CD4-positive, alpha-beta T cell treated with Interleukin-17A for 4 hours (primary cell): Measurements from ENCODE around the gene SYT14.
"Not testable (repeated sequence)": the region's sequence is repeated elsewhere in the genome, so short reads cannot be mapped to it uniquely, and the experiment has no call there.

Experiments
- DNase-seq: peaks from one replicate; pipeline ENCODE4 v3.0.0-alpha.2; 2020; ENCODE audit warnings: mixed read lengths

The SYT14 gene

GRCh38 chr1:209937996-209938959 is at the start of gene SYT14:
Gene SYT14, plus strand, starts transcription at chr1:209938217. Its CDS starts 48 bp downstream, at chr1:209938265.
- DNase-seq: no peak

DNA sequence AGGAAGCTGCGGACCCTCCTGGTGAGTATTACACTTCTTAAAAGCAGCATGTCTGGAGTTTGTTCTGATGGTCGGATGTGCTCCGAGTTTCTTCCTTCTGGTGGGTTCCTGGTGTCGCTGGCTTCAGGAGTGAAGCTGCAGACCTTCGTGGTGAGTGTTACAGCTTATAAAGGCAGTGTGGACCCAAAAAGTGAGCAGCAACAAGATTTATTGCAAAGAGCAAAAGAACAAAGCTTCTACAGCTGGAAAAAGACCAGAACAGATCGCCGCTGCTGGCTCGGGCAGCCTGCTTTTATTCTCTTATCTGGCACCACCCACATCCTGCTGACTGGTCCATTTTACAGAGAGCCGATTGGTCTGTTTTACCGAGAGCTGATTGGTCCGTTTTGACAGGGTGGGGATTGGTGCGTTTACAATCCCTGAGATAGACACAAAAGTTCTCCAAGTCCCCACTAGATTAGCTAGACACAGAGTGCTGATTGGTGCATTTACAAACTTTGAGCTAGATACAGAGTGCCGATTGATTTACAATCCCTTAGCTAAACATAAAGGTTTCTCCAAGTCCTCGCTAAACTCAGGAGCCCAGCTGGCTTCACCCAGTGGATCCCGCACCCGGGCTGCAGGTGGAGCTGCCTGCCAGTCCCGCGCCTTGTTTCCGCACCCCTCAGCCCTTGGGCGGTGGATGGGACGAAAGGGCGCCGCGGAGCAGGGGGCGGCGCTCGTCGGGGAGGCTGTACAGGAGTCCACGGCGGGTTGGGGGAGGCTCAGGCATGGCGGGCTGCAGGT is 49.5 kb upstream of the SYT14 start:
- not testable (repeated sequence) for DNase-seq

GRCh38 chr1:209889077-209889418 is 49.0 kb upstream of the SYT14 start:
- DNase-seq: no peak

GRCh38 chr1:209890641-209891330 is 47.2 kb upstream of the SYT14 start:
- DNase-seq: no peak

GRCh38 chr1:209893751-209894150 is 44.3 kb upstream of the SYT14 start:
- no peak for DNase-seq

GRCh38 chr1:209895709-209896108 is 42.3 kb upstream of the SYT14 start:
- DNase-seq: no peak

DNA sequence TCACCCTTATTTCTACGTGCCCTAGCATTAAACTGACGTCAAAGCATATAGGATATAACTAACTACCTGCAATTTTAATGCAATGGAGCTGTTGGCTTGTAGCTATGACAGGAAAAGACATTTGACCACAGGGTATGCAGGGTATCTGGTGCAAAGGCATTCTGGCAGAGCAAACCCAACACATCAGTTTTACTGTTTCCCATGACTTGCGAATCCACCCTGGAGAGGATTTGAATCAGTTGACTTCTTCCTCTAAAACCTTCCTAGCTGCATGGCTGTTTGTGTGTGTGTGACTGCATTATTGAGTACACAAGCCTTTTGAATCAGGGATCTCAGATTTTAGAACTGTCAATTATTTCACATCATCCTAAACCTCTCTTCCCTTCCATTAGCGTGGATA is 41.7 kb upstream of the SYT14 start:
- DNase-seq: no peak

GRCh38 chr1:209898271-209898670 is 39.7 kb upstream of the SYT14 start:
- DNase-seq: not testable (repeated sequence)

DNA sequence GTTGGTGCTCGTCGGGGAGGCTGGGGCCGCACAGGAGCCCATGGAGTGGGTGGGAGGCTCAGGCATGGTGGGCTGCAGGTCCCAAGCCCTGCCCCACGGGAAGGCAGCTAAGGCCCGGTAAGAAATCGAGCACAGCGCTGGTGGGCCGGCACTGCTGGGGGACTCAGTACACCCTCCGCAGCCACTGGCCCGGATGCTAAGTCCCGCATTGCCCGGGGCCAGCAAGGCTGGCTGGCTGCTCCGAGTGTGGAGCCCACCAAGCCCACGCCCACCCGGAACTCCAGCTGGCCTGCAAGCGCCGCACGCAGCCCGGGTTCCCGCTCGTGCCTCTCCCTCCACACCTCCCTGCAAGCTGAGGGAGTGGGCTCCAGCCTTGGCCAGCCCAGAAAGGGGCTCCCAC is 39.2 kb upstream of the SYT14 start:
- not testable (repeated sequence) for DNase-seq

DNA sequence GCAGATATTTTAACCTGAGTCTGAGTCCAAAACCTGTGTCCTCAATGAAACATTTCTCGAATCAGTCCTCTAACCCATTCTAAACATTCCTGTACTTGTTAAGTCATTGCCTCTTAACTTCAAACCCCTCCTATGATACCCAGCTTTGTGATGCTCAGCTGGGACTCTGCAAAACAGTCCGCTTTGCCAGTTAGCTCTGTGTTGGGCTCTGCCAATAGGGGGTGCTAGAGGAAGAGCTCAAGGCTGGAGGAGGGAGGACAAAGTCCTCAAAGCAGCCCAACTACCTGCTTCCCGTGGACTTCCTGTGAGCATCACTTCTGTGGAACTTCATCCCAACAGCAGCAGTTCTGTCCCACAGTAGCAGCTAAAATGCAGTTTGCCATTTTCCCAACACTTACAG is 38.1 kb upstream of the SYT14 start:
- DNase-seq: no peak

GRCh38 chr1:209900734-209901133 is 37.3 kb upstream of the SYT14 start:
- DNase-seq: no peak

- DNase-seq: no peak
Measured at GRCh38 chr1:209901211-209901610, 36.8 kb upstream of the SYT14 start.

GRCh38 chr1:209904774-209905173 is 33.2 kb upstream of the SYT14 start:
- not testable (repeated sequence) for DNase-seq

DNA sequence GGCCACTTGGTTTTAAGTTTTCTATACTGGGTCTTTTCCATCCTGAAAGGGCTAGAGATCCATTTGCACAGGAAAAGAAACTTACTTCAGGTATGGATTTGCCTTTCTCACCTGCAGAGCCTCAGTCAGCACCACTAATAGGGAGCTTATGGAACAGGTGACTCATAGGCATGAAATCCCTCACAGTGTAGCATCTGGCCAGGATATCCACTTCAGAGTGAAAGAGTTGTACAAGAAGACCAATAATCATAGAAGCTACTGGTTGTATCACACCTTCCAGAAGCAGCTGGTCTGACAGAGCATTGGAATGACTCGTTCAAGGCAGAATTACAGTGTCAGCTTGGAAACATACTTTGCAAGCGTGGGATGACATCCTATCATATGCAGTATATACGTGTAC is 26.3 kb upstream of the SYT14 start:
- no peak for DNase-seq

GRCh38 chr1:209912306-209912705 is 25.7 kb upstream of the SYT14 start:
- no peak for DNase-seq

DNA sequence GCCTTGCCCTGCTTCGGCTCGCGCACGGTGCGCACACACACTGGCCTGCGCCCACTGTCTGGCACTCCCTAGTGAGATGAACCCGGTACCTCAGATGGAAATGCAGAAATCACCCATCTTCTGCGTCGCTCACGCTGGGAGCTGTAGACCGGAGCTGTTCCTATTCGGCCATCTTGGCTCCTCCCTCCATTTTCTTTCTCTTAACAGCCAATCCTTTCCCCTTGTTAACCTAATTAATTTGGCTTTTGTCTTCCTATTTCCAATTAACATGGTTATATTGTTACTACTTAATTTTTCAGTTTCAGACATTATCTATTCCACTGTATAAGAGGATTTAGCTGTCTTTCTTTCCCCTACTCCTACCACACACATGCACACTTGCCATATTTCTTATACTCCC is 18.4 kb upstream of the SYT14 start:
- not testable (repeated sequence) for DNase-seq

GRCh38 chr1:209920844-209921243 is 17.2 kb upstream of the SYT14 start:
- DNase-seq: no peak

- no peak for DNase-seq
Measured at GRCh38 chr1:209924390-209924789, 13.6 kb upstream of the SYT14 start.

GRCh38 chr1:209926045-209926444 is 12.0 kb upstream of the SYT14 start:
- no peak for DNase-seq

GRCh38 chr1:209927466-209927865 is 10.6 kb upstream of the SYT14 start:
- DNase-seq: no peak

GRCh38 chr1:209929751-209930150 is 8.3 kb upstream of the SYT14 start:
- DNase-seq: no peak

DNA sequence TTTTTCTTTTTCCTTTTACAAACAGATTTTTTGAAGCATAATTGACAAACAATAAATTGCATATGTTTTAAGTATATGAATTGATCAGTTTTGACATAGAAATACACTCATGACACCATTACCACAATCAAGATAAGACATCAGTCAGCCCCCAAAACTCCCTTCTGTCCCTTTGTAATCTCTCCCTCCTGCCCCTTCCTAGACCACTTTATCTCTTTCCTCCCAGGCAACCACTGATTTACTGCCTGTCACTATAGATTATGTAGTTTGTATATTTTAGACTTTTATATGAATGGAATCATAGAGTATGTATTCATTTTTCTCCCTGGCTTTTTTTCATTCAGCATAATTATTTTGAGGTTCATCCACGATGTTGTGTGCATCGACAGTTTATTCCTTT is 6.9 kb upstream of the SYT14 start:
- DNase-seq: no peak

DNA sequence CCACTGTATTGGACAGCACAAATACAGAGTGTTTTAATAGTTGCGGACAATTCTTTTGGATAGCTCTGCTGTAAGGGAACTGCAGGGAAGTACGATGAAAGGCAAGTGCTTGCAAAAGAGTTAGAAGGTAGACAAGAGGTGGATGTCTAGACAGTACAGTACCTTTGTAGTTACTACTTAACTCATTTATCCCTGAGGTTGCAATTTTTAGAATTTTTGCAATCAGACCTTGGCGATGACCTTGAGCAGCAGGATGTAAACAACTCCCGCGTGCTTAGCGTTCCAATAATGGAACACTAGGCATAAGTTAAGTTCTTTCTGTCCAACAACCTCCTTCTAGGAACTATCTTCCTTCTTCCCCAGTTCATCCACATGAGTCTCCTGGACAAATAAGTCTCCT is 1.9 kb upstream of the SYT14 start:
- DNase-seq: no peak
